Measurements from ENCODE around the gene CLDN5.

- TF ChIP-seq CTCF (conservative IDR thresholded peaks at IDR 0.05; ENCODE audit: low read depth, low read length) (no peak), POLR2A (IDR thresholded peaks at IDR 0.05; ENCODE audit: low read depth, low read length) (no peak), NFE2L2 (IDR thresholded peaks at IDR 0.05; ENCODE audit: low read depth, low read length) (no peak), RAD21 (IDR thresholded peaks at IDR 0.05; ENCODE audit: low read length) (no peak), BHLHE40 (IDR thresholded peaks at IDR 0.05; ENCODE audit: low read depth, low read length) (no peak), RFX5 (IDR thresholded peaks at IDR 0.05; ENCODE audit: low read depth, low read length) (no peak), MXI1 (IDR thresholded peaks at IDR 0.05; ENCODE audit: borderline replicate concordance, low read depth, low read length) (no peak), SMC3 (IDR thresholded peaks at IDR 0.05; ENCODE audit: low read depth, low read length) (no peak), MAFK (IDR thresholded peaks at IDR 0.05; ENCODE audit: low read depth, low read length) (no peak)
These were observed 8.9 kb upstream of the CLDN5 start for GRCh38 chr22:19533049-19533626.
